Measurements from ENCODE around the gene STRADB.
"Not testable (repeated sequence)": the region's sequence is repeated elsewhere in the genome, so short reads cannot be mapped to it uniquely, and the experiment has no call there.

The STRADB gene

DNA sequence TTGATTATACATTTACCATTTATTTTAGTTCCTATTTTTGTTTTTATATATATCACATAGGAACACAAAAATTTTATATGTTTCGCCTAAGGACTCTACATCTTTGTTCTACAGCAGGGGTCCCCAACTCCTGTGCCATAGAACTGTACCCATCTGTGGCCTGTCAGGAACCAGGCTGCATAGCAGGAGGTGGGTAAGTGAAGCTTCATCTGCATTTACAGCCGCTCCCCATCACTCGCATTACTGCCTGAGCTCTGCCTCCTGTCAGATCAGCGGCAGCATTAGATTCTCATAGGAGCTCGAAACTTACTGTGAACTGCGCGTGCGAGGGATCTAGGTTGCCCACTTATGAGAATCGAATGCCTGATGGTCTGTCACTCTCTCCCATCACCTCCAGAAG lies 25.6 kb upstream of the STRADB start:
- DNase-seq: no peak
- in situ Hi-C loops (cut with HindIII; ENCODE audit: low pct_ligation_motif_present, low pct_unique_long_range_greater_than_20kb, low sequenced_read_pairs): no loop called here

DNA sequence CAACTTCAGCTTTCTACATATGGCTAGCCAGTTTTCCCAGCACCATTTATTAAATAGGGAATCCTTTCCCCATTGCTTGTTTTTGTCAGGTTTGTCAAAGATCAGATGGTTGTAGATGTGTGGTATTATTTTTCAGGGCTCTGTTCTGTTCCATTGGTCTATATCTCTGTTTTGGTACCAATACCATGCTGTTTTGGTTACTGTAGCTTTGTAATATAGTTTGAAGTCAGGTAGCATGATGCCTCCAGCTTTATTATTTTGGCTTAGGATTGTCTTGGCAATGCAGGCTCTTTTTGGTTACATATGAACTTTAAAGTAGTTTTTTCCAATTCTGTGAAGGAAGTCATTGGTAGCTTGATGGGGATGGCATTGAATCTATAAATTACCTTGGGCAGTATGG lies 23.2 kb upstream of the STRADB start:
- DNase-seq; in situ Hi-C loops (cut with HindIII; ENCODE audit: low pct_ligation_motif_present, low pct_unique_long_range_greater_than_20kb, low sequenced_read_pairs): not testable (repeated sequence)

DNA sequence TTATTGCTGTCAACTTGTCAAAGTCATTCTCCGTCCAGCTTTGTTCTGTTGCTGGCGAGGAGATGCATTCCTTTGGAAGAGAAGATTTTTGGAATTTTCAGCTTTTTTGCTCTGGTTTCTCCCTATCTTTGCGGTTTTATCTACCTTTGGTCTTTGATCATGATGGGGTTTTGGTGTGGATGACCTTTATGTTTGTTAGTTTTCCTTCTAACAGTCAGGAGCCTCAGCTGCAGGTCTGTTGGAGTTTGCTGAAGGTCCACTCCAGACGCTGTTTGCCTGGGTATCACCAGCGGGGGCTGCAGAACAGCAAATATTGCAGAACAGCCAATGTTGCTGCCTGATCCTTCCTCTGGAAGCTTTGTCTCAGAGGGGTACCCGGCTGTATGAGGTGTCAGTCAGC lies 21.7 kb upstream of the STRADB start:
- DNase-seq; in situ Hi-C loops (cut with HindIII; ENCODE audit: low pct_ligation_motif_present, low pct_unique_long_range_greater_than_20kb, low sequenced_read_pairs): not testable (repeated sequence)

DNA sequence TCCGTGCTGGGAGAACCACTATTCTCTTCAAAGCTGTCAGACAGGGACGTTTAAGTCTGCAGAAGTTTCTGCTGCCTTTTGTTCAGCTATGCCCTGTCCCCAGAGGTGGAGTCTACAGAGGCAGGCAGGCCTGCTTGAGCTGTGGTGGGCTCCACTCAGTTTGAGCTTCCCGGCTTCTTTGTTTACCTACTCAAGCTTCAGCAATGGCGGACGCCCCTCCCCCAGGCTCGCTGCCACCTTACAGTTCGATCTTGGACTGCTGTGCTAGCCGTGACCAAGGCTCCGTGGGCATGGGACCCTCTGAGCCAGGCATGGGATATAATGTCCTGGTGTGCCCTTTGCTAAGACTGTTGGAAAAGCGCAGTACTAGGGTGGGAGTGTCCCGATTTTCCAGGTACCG lies 21.2 kb upstream of the STRADB start:
- DNase-seq; in situ Hi-C loops (cut with HindIII; ENCODE audit: low pct_ligation_motif_present, low pct_unique_long_range_greater_than_20kb, low sequenced_read_pairs): not testable (repeated sequence)

DNA sequence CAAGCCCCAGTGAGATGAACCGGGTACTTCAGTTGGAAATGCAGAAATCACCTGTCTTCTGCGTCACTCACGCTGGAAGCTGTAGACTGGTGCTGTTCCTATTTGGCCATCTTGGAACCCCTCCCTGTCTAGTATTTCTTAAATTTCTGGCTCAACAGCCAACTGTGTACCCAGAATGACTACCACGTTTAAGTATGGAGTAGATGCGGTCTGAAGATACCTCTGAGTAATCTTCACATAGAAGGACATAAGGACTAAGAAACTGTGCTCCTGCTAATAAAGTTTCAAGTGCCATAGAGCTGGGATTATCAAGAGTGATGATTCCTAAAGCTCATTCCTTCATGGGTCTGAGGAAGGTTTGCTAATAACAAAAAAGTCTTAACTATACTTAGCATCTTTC lies 20.7 kb upstream of the STRADB start:
- in situ Hi-C loops (cut with HindIII; ENCODE audit: low pct_ligation_motif_present, low pct_unique_long_range_greater_than_20kb, low sequenced_read_pairs): no loop called here

DNA sequence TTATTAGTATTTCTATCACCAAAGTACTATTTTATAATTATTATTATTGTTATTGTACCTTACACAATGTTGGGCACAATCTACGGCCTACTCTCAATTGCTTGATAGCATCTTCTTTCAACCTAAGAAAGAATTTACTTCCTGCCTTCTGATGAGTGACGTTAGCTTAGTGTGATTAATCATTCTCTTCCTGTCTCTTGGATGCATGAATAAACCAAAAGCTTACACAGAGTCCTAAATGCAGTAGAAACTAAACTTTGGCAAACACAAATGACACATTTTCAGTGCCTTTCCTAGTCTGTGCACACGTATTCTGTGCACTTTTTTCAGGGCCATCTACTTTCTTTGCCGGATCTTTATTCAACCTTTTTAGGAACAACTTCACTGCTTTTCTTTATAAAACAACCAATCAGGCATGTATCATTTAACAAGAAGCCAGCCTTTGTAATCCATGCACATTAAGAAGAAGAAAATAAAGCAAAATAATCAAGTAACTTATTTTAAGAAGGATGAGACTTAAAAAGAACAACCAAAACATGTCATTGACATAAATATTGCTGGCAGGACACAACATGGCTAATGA lies 19.4 kb upstream of the STRADB start:
- in situ Hi-C loops (cut with HindIII; ENCODE audit: low pct_ligation_motif_present, low pct_unique_long_range_greater_than_20kb, low sequenced_read_pairs): no loop called here
- peak; percentile 78 for DNase-seq

More for the DNA sequence above, 20.7 kb upstream of the STRADB start:
- DNase-seq: no peak

DNA sequence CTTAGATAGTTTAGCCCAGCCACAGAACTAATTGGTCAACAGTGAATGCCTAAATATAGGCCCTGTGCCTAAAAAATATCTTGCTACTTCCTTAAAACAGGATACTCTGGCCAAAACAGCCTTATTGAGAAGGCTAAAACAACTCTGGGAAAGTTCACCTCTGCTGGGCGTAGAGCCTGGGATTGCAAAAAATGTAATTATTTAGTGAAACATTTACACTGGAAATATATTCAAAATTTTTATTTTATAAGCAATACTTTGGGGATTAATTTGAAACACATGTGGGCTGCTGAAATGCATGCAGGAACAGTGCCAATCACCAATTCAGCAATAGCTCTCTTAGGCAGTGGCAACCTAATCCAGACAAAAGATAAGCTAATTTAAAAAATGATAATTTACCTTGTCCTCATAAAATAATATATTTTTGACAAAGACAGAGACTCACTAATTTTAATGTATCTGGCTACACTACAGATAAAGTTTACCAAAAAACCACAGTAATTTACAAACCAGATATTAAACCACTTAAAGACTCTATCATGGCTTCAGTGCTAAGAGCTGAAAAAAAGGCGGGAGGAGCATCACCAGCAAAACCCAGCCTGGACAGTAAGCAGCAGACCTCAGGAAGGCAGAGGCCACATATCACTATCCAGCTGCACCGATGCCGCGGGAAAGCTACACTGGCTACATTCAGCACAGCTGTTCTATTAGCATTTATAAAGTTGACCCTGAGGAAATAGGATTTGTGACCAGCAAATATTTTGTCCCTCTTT lies 18.7 kb upstream of the STRADB start:
- in situ Hi-C loops (cut with HindIII; ENCODE audit: low pct_ligation_motif_present, low pct_unique_long_range_greater_than_20kb, low sequenced_read_pairs): no loop called here
- no peak for DNase-seq

DNA sequence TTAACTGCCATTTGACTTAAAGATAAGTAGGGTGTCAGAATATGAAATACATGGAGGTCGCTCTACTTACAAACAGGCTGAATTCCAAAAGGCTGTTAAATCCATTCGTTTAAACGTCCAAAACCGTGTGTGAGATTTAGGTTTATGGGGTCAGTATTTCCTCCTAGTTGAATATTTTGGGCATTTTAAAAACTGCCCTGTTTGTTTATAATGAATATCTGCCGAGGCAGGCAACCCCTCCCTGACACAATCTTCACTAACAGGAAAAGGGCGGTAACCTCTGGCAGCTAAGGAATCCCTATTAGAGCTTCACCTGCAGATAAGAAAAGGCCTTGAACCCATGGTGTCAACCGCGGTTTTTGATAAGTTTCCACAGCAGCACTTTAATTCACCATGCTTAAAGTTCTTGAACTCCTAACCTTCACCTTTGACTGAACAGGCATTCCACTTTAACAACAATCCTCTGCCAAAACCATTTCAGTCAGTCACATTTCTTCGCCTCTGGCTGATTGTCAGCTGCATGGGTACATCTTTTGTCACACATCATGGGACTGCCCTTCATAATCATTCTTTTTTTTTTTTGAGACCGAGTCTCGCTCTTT lies 18.0 kb upstream of the STRADB start:
- in situ Hi-C loops (cut with HindIII; ENCODE audit: low pct_ligation_motif_present, low pct_unique_long_range_greater_than_20kb, low sequenced_read_pairs): no loop called here
- no peak for DNase-seq

DNA sequence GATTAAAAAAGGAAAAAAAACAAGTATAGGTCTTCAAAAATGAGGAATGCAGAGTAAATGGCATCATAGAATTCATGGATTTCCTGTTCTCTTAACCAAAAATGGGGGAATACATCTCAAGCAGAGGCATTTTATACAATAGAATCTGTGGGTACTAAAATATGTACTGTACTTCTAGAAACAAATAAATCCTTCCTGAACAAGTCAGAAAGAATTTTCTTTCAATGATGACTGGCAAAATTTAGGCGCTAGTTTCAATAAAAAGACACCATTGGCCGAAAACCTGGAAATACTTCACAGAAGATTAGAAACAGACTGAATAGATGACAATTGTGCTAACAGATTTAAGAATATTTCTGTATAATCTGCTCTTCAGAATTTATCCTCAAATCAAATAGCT lies 15.4 kb upstream of the STRADB start:
- in situ Hi-C loops (cut with HindIII; ENCODE audit: low pct_ligation_motif_present, low pct_unique_long_range_greater_than_20kb, low sequenced_read_pairs): no loop called here
- no peak for DNase-seq

DNA sequence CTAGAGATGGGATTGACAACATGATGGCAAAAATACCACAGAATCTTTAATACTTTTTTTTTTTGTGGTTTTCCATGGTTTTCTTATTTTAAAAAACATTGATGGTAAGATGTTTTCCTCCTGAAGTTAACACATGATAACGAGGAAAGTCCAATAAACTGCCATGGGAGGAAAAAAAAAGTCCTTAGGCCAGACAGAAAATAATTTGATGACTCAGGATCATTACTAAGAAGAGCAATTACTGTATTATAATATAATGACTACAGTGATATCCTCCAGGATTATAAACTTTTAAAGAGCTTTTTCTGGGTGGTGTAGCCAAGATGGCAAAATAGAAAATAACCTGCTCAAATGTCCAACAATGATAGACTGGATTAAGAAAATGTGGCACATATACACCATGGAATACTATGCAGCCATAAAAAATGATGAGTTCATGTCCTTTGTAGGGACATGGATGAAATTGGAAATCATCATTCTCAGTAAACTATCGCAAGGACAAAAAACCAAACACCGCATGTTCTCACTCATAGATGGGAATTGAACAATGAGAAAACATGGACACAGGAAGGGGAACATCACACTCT lies 12.1 kb upstream of the STRADB start:
- in situ Hi-C loops (cut with HindIII; ENCODE audit: low pct_ligation_motif_present, low pct_unique_long_range_greater_than_20kb, low sequenced_read_pairs); DNase-seq: not testable (repeated sequence)

DNA sequence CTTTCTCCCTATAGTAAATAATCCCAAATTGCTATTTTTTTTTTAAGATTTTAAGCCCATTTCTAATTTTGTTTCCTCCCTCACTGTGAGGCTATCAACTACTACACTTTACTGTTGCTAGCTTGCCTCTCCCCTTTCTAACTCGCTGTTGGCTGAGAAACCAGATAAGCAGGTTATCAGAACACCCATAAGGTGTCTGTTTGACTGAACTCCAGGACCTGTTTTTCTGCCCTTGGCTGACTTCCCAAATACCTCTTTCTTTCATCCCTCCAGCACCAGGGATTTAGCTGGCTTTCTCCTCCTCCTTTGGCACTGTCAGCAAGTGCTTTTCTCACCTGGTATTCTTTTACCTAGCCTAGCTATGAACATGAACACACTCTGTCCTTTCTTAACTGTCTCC lies 11.4 kb upstream of the STRADB start:
- in situ Hi-C loops (cut with HindIII; ENCODE audit: low pct_ligation_motif_present, low pct_unique_long_range_greater_than_20kb, low sequenced_read_pairs): no loop called here
- no peak for DNase-seq

DNA sequence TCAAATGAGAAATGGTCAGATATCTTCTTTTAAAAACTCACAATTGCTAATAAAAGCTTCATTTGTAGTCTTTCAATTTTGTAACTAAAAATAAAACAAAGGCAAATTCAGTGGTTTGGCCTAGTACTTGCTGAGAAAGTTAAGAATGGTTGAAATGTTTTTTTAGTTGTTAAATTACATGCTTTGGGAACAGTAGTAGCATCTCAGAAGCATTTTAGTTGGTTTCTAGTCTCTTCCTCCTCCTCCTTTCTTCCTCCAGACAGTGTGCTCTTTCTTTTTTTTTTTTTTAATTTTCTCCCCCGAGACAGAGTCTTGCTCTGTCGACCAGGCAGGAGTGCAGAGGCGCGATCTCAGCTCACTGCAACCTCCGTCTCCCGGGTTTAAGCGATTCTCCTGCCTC lies 10.1 kb upstream of the STRADB start:
- no peak for DNase-seq
- in situ Hi-C loops (cut with HindIII; ENCODE audit: low pct_ligation_motif_present, low pct_unique_long_range_greater_than_20kb, low sequenced_read_pairs): no loop called here

DNA sequence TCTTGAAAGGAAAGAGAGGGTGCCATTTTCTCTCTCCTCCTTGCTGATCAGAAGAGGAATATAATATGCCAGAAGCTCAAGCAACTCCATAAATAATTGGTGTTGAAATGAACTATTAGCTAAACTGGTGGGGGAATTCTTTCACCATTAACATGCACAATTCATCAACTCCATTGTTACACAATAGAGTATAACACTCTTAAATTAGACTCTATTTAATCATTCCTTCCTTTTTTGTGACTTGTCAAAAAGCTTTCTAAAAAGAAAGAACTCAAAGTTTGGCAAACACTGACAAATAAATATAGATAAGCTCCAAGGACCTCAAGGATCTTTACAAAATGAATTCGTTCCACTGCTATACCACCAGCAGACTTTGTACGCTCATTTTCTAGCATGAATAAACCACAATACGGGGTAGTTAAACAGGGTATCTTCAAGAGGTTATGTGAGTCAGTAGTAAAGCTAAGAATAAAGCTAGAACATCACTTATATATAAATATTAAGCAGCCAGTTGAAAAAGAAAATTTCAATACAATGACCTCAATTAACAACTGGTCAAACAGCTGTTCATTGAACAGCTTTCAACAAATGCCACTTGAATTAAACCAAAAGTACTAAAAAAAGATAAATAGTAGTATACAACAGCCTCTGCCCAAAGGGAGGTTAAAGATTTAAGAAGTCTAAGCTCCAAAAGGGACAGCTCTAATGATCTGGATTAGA lies 6.6 kb upstream of the STRADB start:
- in situ Hi-C loops (cut with HindIII; ENCODE audit: low pct_ligation_motif_present, low pct_unique_long_range_greater_than_20kb, low sequenced_read_pairs): no loop called here
- DNase-seq: no peak

DNA sequence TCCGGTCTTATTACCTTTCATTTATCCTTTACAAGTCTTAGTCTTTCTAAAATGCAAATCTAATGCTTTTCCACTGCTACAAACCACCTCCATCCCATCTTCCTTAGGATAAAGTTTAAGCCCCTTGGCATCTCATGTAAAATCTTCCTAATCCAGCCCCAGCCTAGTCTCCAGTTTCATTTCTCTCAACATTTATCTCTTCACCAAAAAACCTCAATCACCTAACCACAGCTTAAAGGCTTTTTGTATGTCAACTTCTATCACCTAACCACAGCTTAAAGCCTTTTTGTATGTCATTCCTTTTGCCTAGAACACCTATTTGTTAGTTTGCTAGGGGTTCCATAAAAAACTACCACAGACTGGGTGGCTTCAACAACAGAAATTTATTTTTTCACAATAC lies 4.5 kb upstream of the STRADB start:
- in situ Hi-C loops (cut with HindIII; ENCODE audit: low pct_ligation_motif_present, low pct_unique_long_range_greater_than_20kb, low sequenced_read_pairs): no loop called here
- DNase-seq: no peak

DNA sequence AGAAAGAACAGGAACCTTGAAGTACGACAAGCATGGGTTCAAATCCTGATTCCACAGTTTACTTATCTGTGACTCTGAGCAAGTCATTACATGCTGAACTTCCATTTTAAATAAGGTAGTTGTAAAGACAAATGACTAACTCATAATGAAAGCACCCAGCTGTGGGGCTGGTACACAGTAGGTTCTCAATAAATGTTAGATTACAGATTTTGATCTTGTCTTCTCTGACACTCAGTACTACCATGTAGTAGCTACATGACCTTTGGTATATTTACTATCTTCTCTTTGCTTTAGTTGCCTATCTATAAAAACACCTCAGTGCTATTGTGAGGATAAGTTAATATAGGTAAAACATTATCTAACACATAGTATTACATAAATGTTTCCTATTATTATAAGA lies 3.5 kb upstream of the STRADB start:
- in situ Hi-C loops (cut with HindIII; ENCODE audit: low pct_ligation_motif_present, low pct_unique_long_range_greater_than_20kb, low sequenced_read_pairs): no loop called here
- no peak for DNase-seq

DNA sequence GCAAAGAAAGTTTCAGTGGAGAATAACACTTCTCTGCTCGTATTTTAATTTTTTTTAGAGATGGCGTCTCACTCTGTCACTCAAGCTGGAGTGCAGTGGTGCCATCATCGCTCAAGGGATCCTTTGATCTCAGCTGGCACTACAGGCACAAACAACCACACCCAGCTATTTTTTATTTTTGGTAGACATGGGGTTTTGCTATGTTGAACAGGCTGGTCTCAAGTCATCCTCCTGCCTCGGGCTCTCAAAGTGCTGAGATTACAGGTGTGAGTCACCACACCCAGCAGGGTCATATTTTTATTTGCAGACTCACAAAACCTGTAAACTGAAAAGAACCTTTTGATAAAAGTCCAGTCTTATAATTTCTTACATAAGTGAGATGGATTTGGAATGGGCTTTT lies 2.8 kb upstream of the STRADB start:
- in situ Hi-C loops (cut with HindIII; ENCODE audit: low pct_ligation_motif_present, low pct_unique_long_range_greater_than_20kb, low sequenced_read_pairs): no loop called here

DNA sequence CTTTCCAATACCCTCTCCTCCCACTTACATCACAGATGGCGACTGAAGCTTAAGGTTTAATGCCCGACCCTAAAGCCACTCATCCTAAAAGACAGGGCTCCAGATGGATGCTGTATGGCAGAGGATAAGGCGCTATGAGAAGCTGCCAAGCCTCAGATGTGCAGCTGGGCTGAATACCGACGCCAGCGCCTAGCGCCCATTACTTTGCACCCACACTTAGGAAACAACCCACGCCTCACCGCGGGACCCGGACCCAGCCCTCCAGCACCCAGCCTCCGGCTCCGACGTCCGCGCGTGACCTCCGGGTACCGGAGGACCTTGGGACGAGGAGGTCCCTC lies 617 bp upstream of the STRADB start:
- no peak for DNase-seq
- in situ Hi-C loops (cut with HindIII; ENCODE audit: low pct_ligation_motif_present, low pct_unique_long_range_greater_than_20kb, low sequenced_read_pairs): no loop called here

More for the DNA sequence above, 2.8 kb upstream of the STRADB start:
- no peak for DNase-seq

DNA sequence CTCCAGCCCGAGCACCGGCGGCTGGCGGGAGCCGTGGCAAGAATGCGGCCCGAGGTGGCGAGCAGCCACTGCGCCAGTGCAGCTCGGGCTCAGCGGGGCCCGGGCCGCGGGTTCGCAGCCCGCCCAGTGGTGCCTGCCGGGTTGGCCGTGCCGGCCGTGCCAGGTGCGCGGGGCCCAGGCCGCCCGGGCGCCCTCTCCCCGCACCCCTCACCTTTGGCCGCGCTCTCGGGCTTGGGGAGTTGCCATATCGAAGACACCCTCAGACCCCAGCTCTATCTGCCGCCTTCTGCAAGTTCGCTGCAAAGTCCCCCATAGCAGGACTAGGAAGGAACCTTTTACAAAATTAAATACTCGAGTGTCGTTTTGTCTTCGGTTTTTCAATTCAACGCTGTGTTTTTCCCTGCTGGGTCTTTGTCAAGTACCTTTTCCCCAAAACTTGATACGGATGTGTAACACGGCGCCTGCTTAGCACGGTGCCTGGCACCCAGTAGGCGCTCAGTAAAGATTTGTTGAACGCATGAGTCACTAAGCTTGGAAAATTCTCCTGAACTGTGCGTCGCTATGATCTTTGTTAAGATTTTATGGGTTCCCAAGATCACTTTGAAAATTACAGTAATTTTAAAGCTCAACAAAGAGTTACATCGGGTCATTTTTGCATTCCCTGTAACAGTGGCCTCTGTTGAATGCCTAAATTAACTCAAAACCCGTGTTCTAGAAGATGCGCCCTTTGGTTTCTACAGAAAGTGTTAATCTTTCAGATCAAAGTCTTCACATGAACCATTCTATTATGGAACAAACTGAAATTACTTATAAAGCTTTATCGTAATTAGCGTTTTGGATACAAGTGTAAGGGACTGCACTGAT lies 750 bp downstream of the STRADB start:
- in situ Hi-C loops (cut with HindIII; ENCODE audit: low pct_ligation_motif_present, low pct_unique_long_range_greater_than_20kb, low sequenced_read_pairs): no loop called here
- peak; percentile 21 for DNase-seq
